HG02970 (cell line): ENCODE data around the gene PRR5.
"Not testable (repeated sequence)": the region's sequence is repeated elsewhere in the genome, so short reads cannot be mapped to it uniquely, and the experiment has no call there.

Experiments used
- ATAC-seq: cut with Tn5 transposase; IDR thresholded peaks from one replicate; pipeline ENCODE4 v1.9.1; 2021; ENCODE audit warnings: mild to moderate bottlenecking, moderate library complexity, moderate number of reproducible peaks; ENCODE audit not compliant: unreplicated experiment, low FRiP score

PRR5 gene, protein sequence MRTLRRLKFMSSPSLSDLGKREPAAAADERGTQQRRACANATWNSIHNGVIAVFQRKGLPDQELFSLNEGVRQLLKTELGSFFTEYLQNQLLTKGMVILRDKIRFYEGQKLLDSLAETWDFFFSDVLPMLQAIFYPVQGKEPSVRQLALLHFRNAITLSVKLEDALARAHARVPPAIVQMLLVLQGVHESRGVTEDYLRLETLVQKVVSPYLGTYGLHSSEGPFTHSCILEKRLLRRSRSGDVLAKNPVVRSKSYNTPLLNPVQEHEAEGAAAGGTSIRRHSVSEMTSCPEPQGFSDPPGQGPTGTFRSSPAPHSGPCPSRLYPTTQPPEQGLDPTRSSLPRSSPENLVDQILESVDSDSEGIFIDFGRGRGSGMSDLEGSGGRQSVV

DNA sequence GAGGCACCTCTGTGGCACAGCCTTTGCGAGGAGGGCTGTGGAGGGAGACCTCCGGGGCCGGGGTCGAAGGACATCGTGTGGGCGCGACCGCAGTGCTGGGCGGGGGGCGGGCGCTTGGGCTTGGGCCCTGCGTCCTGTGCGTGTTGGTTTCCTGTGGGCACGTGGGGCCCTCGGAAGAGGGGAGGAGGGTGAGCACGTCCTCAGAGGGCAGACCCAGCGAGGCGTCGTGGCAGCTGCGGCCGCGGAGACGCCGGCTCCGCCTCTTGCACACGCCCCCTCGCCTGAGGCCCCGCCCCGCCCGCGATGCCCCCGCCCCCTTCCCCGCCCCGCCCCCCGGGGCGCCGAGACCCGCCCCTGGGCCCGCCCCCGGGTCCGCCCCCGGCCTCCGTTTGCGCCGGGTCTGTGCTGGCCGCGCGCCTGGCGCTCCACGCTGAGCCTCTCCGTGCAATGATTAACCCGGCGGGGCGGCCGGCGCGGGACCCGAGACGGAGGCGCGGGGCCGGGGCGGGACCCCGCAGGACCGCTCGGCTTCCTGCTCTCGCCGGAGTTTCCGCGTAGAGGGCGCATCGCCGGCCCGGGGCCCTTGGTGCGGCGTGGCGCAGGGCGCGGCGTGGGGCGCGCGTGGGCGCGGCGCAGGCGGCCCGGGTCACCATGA lies at the start of gene PRR5:
Gene PRR5 (plus strand): TSS at position 381 of the 655 bp plus-strand sequence. CDS start 271 bp downstream, at position 652.
- ATAC-seq, result peak; percentile 81

DNA sequence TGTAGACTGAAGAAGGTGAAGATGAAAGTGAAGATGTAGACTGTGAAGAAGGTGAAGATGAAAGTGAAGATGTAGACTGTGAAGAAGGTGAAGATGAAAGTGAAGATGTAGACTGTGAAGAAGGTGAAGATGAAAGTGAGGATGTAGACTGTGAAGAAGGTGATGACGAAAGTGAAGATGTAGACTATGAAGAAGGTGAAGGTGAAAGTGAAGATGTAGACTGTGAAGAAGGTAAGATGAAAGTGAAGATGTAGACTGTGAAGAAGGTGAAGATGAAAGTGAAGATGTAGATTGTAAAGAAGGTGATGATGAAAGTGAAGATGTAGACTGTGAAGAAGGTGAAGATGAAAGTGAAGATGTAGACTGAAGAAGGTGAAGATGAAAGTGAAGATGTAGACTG lies 49.1 kb upstream of the PRR5 start:
- ATAC-seq, result not testable (repeated sequence)

DNA sequence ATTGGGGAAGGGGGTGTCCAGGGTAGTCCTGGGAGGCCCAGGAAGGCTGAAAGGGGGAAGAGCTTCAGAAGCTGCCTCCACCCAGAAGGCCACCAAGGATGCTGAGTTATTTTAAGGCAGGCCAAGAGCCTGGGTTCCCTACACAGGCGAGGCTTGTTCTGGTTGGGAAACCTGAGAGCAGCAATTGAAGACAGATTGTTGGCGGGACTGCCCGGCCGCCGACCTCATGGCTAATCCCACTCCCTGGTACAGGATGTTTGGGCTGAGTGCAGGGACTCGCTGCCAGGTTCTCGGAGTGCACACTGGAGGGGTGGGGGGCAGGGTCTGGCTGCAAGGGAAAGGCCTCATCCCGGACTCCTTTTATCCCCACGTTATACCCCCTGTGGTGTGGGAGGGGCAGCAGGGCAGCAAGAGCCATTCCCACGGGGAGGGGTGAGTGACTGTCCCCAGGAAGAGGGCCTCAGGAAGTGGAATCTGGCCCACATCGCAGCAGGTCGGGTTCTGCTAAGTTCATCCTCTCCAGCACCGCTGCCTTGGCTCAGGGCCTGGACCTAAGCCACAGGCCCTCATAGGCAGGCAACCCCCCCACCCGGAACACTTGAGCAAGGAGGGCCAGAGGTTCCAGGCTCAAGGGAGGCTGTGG lies 43.6 kb upstream of the PRR5 start:
- ATAC-seq, result no peak

DNA sequence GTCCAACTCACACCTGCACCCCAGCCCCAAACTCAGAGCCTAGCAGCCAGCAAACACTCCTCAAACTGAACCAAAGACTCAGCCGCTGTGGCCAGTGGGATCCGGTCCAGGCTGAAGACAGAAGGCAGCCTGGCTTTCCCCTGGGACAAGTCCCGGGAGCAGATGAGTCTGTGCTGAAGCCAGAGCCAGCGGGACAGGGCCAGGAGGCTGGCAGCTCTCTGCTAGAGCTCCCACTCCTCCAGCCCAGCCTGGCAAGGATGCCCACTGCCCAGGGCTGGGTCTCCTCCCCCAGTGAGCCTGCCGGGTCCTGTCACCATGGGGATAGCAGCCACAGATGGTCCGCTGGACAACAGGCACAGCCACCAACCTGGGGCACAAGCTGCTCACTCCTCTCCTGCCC lies 42.9 kb upstream of the PRR5 start:
- no peak for ATAC-seq

DNA sequence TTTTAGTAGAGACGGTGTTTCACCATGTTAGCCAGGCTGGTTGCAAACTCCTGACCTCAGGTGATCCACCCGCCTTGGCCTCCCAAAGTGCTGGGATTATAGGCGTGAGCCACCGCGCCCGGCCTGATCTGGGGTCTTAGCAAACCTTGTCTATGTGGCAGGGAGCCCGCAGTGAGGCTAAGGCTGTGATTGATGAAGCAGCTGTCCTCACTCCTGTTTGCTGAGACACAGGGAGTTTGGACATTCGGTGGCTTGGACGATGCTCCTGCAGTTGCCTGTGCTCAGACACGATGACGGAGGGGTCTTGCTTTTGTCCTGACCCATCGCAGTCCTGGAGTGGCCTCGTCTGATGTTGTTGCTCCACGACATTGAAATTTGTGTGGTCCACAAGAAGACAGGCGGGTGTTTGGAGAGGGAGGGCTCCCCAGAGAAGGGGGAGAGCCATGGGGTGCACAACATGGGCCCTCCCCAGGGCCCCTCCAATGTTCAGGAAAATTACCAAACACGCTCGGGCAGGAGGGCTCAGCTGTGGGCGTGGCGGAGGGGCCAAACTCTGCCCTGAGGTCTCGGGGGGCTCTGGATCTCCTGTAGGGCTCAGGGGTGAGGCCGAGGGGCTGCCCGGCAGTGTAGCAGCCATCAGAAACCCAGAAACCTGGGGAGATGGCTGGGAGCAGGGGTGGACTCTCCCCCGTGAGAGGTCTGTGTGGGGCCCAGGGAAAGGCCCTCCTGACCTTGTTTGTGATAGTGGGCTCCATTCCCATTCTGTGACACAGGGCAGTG lies 41.8 kb upstream of the PRR5 start:
- ATAC-seq, result no peak

DNA sequence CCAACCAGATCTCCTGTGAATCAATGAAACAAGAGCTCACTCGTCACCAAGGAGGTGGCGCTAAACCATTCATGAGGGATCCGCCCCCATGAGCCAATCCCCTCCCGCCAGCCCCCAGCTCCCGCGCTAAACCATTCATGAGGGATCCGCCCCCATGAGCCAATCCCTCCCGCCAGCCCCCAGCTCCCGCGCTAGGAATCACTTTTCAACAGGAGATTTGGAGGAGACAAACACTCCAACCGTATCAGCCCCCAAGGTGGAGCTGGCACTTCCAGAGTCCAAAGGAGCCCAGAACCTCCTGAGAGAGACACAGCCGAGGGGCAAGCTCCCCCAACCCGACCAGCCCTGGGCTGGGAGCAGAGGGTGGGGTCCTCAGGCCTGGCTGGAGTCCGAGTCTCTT lies 40.9 kb upstream of the PRR5 start:
- ATAC-seq, result no peak

DNA sequence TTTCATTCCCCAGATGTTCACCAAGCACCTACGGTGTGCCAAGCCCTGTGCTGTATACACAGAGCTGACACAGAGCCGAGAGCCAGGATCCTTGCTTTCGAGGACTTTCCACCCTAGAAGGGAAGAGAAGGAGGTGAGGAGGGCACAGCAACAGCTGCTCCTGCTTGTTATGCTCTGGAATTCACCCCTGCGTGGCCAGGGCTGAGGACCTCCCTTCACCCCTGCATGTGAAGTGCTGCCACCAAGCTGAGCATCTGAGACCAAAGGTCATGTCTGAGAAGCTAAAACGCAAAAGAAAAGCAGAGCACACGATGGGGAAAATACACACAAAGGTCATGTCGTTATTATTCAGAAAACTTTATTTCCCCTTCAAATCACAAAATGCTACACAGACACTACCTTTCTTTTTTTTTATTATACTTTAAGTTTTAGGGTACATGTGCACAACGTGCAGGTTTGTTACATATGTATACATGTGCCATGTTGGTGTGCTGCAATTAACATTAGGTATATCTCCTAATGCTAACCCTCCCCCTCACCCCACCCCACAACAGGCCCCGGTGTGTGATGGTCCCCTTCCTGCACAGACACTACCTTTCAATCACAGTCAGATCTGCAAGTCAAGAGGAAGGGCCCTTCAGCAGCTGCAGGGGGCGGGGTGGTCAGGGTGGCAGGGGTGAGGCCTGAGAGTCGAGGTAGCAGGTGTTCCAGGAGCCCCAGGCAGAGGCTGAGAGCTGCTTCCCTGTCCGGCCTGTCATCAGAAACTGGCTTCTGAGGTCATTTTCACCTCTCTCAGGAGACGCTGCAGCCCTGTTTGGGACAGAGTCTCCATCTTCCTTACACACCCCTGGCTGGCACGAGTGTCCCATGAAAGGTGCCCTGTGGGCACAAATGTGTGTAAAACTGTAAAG lies 40.1 kb upstream of the PRR5 start:
- no peak for ATAC-seq

DNA sequence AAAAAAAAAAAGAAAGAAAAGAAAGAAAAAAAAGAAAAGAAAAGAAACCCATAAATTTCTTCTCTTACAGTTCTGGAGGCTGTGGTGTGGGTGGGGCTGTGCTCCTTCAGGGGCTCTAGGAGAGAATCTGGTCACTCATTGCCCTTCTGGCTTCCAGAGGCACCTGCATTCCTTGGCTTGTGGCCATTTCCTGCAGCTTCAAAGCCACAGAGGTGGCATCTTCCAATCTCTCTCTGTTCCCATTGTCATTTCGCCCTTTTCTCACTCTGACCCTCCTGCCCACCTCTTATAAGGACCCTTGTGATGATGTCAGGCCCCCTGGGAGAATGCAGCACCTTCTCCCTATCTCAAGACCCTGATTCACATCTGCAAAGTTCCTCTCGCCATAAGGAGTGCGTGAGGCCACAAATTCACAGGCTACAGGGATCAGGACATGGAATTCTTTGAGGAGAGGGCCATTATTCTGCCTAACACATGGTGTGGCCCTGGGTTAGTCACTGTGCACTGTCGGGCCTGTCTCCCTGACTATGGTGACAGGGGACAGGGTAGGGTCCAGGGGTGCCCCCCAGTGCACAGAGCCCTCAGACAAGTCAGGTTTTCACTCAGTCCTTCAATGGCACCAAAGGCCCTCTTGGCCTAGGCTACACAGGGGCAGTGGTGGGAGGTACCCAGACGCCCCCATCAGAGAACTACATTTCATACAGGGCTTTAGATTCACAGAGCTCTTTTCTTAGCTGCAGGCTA lies 38.6 kb upstream of the PRR5 start:
- no peak for ATAC-seq

DNA sequence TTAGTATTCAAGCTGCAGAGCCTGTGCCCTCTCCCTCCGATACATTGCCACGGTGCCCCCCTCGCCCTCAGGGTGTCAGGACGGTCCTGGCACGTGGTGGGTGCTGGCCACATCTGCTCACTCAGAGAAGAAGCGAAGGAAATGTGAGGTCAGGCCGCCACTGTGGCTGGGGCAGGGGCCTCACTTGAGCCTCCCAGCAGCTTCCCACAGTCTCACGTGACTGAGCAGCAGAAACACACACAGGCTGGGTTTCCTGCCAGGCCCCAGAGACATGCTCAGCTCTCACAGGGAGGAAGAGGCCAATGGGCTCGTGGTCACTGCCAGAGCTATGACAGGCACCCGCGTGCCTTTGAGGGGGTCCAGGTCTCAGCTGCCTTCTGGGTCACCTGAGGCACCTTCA lies 37.9 kb upstream of the PRR5 start:
- no peak for ATAC-seq

DNA sequence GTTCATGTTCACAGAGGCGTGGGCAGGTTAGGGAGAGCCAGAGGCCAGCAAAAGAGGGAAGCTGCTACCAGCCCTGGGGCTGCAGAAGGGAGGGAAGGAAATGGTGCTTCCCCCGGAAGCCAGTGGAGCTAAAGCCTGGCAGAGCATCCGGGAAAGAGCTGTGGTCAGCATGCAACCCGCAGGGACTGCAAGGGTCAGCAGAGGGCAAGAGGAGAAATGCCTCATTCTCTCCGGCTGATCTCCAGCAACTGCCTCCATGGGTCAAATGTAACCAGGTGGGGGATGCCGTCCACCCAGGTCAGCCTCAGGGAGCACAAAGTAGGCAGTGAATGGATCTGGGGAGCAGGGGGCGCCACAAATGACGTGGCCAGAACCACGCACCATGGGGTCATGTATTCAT lies 36.9 kb upstream of the PRR5 start:
- ATAC-seq, result no peak

DNA sequence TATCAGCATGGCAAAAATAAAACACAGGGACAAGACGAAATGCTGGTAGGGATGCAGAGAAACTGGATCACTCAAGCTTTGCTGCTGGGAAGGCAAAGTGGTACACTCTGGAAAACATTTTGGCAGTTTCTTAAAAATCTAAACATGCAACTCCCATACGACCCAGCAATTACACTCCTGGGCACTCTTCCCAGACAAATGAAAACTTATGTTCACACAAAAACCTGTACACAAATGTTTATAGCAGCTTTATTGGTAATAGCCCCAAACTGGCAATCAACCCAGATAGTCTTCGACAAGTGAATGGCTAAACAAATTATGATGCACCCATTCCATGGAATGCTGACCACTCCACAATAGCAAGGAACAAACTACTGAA lies 35.8 kb upstream of the PRR5 start:
- no peak for ATAC-seq

DNA sequence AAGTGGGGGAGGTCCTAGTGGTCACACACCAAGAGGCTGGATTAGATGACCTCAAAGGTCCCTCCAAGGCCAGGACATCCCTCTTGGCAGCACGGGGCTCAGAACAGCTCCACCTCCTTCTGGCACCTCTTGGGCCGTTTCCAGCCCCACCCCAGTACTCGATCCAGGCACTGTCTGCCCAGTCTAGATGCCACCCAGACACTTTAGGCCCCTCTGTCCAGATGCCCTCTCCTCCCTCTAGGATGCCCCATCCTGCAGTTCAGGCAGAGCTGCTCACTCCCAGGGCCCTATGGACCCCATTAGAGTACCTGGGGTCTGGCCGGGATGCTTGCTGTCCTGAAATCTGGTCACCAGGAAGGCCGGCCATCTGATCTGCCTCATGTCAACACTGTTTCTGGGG lies 34.7 kb upstream of the PRR5 start:
- no peak for ATAC-seq

DNA sequence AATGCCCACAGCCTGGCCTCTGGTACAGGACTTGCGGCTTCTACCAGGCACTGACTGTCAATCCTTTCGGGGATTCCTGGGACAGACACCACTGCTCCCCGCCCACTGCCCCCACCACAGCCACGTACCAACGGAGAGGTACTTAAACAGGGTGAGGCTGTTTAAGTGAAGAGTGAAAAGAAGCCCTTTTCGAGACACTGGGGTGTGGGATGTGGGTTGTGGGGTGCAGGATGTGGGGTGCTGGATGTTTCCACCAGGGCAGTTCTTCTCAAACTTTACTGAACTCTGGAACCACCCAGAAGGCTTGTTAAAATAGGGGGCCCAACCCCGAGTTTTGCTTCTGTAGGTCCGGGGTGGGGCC lies 34.2 kb upstream of the PRR5 start:
- ATAC-seq, result no peak

DNA sequence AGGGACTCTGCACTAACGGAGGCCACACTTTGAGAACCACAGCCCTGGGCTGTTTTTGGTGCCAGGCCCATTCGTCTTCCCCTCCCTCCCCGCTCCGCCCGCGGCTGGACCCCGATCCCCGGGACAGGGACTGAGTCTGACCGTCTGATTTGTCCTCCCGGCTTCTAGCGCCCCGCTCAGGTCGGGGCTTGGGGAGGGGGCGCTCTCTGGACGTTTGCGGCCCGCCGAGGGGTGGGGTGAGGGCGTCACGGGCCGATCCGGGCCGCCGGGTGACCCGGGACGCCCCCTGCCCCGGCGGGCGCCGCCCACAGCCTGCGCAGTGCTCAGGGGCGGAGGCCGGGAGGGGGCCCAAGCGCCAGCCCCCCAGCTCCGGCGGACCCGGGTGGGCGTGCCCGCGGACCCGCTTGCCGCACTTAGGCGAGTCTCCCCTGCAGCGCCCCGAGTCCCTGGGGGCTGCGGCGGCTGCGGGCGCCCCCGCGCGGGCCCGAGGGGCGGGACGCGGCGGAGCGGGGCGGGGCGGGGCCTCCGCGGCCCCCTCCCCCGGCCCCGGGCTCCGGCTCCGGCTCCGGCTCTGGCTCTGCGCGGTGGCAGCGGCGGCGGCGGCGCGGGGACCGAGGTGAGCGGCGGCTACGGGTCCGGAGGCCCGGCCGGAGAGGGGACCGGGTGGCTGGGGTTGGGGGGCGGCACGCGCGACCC lies 33.7 kb upstream of the PRR5 start:
- ATAC-seq, result no peak

DNA sequence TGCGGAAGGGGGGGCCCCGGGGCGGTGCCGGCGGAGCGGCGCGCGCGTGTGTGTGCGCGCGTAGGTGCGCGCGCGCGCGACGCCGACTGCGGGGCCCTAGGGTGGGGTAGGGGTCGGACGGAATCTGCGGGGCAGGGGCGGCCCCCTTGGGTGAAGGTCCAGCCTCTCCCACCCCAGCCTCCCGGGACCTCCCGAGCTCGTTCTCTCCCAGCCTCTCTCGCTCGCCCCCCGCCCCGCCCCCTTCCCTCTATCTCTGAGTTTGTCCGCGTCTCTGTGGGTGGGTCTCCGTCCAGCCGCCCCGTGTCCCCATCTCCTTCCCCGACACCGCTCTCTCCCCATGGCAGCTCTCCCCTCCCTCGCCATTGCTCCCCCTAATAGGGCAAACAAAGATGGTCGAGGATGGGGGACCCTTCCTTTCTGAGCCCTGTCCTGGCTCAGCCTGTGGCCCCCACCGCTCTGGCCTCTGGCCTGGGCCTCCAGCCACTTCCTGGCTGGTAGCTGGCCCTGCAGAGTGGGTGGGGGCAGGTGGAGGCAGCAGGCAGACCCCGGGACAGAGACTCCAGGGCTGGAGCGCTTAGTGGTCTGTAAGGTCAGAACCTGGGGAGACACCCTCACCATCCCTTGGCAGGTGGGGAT lies 33.0 kb upstream of the PRR5 start:
- no peak for ATAC-seq

DNA sequence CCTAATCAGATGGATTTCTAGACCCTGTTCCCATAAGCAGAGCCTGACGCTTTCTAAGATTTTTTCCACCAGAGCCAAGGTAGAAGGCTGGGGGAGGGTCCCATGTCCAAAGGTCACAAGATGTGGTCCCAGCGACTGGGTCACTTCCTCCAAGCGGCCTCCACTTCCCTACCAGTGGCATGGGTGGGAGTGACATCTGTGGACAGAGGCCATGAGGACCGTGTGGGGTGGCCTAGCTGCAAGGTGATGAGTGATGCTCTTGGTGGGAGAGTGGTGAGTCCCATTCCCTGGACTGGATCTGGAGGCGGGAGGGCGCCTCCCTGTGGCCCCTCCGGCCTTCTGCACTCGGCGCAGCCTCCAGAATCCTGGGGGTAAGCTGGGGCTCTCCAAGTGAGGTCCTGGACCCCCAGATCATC lies 32.4 kb upstream of the PRR5 start:
- no peak for ATAC-seq

DNA sequence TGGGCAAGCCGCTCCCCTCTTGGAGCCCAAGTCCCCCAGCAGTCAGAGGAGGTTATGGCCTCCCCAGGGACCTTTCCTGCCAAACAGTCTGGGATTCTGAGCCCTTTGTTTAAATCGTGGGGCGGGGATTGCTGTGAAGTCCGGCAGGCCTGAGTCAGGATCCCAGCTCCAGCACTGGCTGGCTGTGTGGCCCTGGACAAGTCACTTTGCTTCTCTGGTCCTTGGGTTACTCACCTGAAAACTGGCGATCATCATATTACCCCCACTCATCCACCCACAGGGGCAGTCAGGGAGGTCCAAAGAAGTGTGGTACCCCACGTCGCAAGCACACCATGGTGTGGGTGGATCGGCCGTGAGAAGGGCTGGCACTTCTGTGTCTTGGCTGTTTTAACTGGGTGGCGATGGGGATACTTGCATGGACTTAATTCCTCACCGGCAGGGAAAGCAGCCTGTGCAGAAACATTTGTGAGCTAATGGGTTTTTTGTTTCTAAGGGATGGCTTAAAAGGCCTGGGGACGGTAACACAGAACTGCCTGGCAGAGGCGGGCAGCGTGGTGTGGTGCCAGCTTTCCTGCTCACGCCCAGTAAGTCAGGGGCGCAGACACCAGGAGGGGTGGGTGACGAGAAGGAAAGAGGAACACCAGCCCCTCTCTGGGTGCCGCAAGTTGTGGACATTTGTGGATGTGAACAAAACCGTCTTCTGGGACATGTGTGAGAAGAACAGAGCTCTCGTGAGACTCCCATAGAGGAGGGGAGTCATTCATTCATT lies 31.6 kb upstream of the PRR5 start:
- ATAC-seq, result no peak

DNA sequence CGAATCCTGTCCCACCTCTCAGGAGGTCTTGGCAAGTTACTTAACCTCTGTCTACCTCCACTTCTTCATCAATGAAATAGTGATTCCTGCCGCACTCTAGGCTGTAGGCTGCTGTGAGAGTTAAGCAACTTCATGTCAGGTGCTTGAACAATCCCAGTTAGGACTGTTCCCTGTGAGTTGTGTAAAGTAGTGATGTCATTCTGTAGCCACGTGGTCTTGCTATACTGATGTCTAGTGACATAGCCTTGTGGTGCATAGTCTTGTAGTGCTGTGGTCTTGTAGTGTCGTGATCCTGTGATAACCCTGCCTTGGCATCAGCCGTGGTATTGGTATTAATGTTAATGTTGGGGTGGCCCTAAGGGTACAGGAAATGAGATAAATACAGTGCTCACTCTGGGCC lies 30.3 kb upstream of the PRR5 start:
- ATAC-seq, result no peak
